ENCODE data around the gene ZNF205. TPM values are rescaled to one million over a fixed set of nuclear protein-coding genes. Genes with fewer than 3 reads are reported as not detected.
A peak's percentile ranks its signal among the peaks of the same experiment; 100 is the strongest.
"Not testable (repeated sequence)": the region's sequence is repeated elsewhere in the genome, so short reads cannot be mapped to it uniquely, and the experiment has no call there.

The ZNF205 gene
- total RNA-seq, 1 experiment from 2014 or later, result 18.3 TPM

DNA sequence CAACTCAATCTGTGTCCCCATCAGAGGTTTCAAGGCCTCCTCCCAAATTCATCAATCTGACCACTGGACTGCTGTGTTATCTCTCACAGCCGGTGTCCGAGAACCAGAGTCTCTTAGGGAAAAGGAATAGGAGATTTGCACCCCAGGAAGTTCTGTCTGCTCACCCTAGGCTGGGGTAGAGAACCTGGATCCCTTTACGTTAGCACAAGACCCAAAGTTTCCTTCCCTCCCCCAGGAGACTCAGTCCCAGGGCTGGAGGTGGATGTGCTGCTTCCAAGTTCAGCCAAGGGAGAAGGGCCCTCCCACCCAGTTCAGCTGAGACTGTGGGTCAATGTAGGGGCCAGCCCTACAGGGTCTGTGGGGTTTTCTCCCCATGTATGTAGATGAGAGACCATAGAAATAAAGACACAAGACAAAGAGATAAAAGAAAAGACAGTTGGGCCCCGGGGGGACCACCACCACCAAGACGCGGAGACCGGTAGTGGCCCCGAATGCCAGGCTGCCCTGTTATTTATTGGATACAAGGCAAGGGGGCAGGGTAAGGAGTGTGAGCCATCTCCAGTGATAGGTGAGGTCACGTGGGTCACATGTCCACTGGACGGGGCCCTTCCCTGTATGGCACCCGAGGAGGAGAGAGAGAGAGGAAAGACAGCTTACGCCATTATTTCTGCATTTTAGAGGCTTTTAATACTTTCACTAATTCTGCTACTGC lies 52.9 kb downstream of the ZNF205 start:
- CTCF ChIA-PET, result no interaction called here
- no peaks in the 10 kb centered on the region for H3K36me3 ChIP-seq (ENCODE audit: control insufficient read depth, insufficient read depth, low read length)
- no peak for DNase-seq (ENCODE audit: low read depth, low spot score)
- H3K4me1 ChIP-seq (ENCODE audit: control insufficient read depth, insufficient read depth, low read length), result peaks cover 13% of the 10 kb centered on the region
- H3K4me3 ChIP-seq (ENCODE audit: low read depth in 2 of 2, low read length in 2 of 2), result peak overlapping the region; percentile 1 to 36; a peak in 2 of 4 replicates
- no peaks in the 10 kb centered on the region for H3K9me3 ChIP-seq (ENCODE audit: control insufficient read depth, insufficient read depth, low read depth, low read length)
- intact Hi-C loops (cut with micrococcal nuclease; ENCODE audit: unreplicated experiment) (no loop called here), in situ Hi-C loops (cut with HindIII; ENCODE audit: low pct_unique_long_range_greater_than_20kb, low sequenced_read_pairs) (no loop called here)
- no TSS peak for BruUV-seq (replicated peaks)
- peak overlapping the region; percentile 77 for H3K27ac ChIP-seq (ENCODE audit: low read length)
- H3K27me3 ChIP-seq (ENCODE audit: control insufficient read depth, insufficient read depth, low read length), result no peaks in the 10 kb centered on the region
- ATAC-seq, result no peak
- POLR2A ChIA-PET, result no interaction called here
- no peak for TF ChIP-seq SIN3A (IDR thresholded peaks at IDR 0.05; ENCODE audit: borderline replicate concordance, insufficient read depth, low read depth, low read length)

DNA sequence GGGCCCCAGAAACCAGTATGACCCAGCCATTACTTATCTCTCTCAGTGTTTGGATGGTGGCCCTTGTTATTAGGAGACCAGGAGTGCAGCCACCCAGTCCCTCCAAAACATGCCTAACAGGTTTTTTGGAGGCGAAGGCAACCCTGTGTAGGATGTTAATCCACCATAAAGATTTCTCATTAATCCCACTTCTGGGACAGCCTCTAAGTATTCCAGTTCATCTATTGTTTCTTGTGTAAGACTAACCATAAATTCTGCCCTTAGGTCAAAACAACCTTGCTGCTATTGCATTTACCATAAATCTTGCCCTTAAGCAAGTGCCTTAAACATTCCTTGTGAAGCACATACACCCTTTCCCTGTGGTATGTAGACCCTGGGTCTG lies 54.1 kb downstream of the ZNF205 start:
- Histone ChIP-seq H3K9me3 (ENCODE audit: control insufficient read depth, insufficient read depth, low read depth, low read length) (no peaks in the 10 kb centered on the region), H3K36me3 (ENCODE audit: control insufficient read depth, insufficient read depth, low read length) (no peaks in the 10 kb centered on the region), H3K27ac (ENCODE audit: low read length) (no peak overlapping the region), H3K27me3 (ENCODE audit: control insufficient read depth, insufficient read depth, low read length) (no peaks in the 10 kb centered on the region), H3K4me1 (ENCODE audit: control insufficient read depth, insufficient read depth, low read length) (peaks cover 19% of the 10 kb centered on the region), H3K4me3 (ENCODE audit: low read depth in 2 of 2, low read length in 2 of 2) (no peak overlapping the region)
- ATAC-seq (no peak), DNase-seq (ENCODE audit: low read depth, low spot score) (no peak)
- in situ Hi-C loops (cut with HindIII; ENCODE audit: low pct_unique_long_range_greater_than_20kb, low sequenced_read_pairs) (no loop called here), intact Hi-C loops (cut with micrococcal nuclease; ENCODE audit: unreplicated experiment) (no loop called here)
- ChIA-PET CTCF (interaction anchor here (0.6 to 0.8 kb wide), 2 partner anchors 14 to 402 kb away, joined by 3 read pairs; no protein-coding TSS in a partner anchor), POLR2A (no interaction called here)
- no TSS peak for BruUV-seq (replicated peaks)
- no peak for TF ChIP-seq SIN3A (IDR thresholded peaks at IDR 0.05; ENCODE audit: borderline replicate concordance, insufficient read depth, low read depth, low read length)
- TF ChIP-seq, protein P1, sequence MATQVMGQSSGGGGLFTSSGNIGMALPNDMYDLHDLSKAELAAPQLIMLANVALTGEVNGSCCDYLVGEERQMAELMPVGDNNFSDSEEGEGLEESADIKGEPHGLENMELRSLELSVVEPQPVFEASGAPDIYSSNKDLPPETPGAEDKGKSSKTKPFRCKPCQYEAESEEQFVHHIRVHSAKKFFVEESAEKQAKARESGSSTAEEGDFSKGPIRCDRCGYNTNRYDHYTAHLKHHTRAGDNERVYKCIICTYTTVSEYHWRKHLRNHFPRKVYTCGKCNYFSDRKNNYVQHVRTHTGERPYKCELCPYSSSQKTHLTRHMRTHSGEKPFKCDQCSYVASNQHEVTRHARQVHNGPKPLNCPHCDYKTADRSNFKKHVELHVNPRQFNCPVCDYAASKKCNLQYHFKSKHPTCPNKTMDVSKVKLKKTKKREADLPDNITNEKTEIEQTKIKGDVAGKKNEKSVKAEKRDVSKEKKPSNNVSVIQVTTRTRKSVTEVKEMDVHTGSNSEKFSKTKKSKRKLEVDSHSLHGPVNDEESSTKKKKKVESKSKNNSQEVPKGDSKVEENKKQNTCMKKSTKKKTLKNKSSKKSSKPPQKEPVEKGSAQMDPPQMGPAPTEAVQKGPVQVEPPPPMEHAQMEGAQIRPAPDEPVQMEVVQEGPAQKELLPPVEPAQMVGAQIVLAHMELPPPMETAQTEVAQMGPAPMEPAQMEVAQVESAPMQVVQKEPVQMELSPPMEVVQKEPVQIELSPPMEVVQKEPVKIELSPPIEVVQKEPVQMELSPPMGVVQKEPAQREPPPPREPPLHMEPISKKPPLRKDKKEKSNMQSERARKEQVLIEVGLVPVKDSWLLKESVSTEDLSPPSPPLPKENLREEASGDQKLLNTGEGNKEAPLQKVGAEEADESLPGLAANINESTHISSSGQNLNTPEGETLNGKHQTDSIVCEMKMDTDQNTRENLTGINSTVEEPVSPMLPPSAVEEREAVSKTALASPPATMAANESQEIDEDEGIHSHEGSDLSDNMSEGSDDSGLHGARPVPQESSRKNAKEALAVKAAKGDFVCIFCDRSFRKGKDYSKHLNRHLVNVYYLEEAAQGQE (IDR thresholded peaks at IDR 0.05; ENCODE audit: insufficient read depth in 1 of 2, low read depth in 2 of 2, low read length in 1 of 2), result no peak
- no peak for TF ChIP-seq TCF7L2 (IDR thresholded peaks at IDR 0.05; ENCODE audit: low read depth, low read length)
- no peak for TF ChIP-seq POLR2AphosphoS5 (IDR thresholded peaks at IDR 0.05; ENCODE audit: low read depth, low read length)
- TF ChIP-seq, protein P2, sequence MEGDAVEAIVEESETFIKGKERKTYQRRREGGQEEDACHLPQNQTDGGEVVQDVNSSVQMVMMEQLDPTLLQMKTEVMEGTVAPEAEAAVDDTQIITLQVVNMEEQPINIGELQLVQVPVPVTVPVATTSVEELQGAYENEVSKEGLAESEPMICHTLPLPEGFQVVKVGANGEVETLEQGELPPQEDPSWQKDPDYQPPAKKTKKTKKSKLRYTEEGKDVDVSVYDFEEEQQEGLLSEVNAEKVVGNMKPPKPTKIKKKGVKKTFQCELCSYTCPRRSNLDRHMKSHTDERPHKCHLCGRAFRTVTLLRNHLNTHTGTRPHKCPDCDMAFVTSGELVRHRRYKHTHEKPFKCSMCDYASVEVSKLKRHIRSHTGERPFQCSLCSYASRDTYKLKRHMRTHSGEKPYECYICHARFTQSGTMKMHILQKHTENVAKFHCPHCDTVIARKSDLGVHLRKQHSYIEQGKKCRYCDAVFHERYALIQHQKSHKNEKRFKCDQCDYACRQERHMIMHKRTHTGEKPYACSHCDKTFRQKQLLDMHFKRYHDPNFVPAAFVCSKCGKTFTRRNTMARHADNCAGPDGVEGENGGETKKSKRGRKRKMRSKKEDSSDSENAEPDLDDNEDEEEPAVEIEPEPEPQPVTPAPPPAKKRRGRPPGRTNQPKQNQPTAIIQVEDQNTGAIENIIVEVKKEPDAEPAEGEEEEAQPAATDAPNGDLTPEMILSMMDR (IDR thresholded peaks at IDR 0.05), result no peak

GRCh38 chr16:3168729-3169128 lies 56.3 kb downstream of the ZNF205 start:
- DNase-seq (ENCODE audit: low read depth, low spot score); H3K9me3 ChIP-seq (ENCODE audit: control insufficient read depth, insufficient read depth, low read depth, low read length); H3K4me3 ChIP-seq (ENCODE audit: low read depth in 2 of 2, low read length in 2 of 2); ATAC-seq; POLR2A ChIA-PET; intact Hi-C loops (cut with micrococcal nuclease; ENCODE audit: unreplicated experiment); BruUV-seq (replicated peaks); in situ Hi-C loops (cut with HindIII; ENCODE audit: low pct_unique_long_range_greater_than_20kb, low sequenced_read_pairs); H3K27me3 ChIP-seq (ENCODE audit: control insufficient read depth, insufficient read depth, low read length); H3K36me3 ChIP-seq (ENCODE audit: control insufficient read depth, insufficient read depth, low read length); H3K27ac ChIP-seq (ENCODE audit: low read length): not testable (repeated sequence)
- peaks cover 24% of the 10 kb centered on the region for H3K4me1 ChIP-seq (ENCODE audit: control insufficient read depth, insufficient read depth, low read length)
- CTCF ChIA-PET, result interaction anchor here (0.6 kb wide), 1 partner anchor 293 kb away, joined by 8 read pairs; no protein-coding TSS in a partner anchor

Other genes with a start within 250 kb of the ZNF205 start
- gene FLYWCH2, start 229.4 kb upstream of the ZNF205 start, total RNA-seq (2021; ENCODE audit: unreplicated experiment), result 77.3 TPM
- gene FLYWCH1, start 200.7 kb upstream of the ZNF205 start, total RNA-seq (2021; ENCODE audit: unreplicated experiment), result 67.9 TPM
- gene KREMEN2, start 148.3 kb upstream of the ZNF205 start, total RNA-seq (2021; ENCODE audit: unreplicated experiment), result 10.8 TPM
- 51.8 TPM for gene PAQR4, start 143.2 kb upstream of the ZNF205 start, total RNA-seq (2021; ENCODE audit: unreplicated experiment)
- 105 TPM for gene PKMYT1, start 132.1 kb upstream of the ZNF205 start, total RNA-seq (2021; ENCODE audit: unreplicated experiment)
- 1.6 TPM for gene CLDN9, start 99.7 kb upstream of the ZNF205 start, total RNA-seq (2021; ENCODE audit: unreplicated experiment)
- 1.2 TPM for gene CLDN6, start 94.4 kb upstream of the ZNF205 start, total RNA-seq (2021; ENCODE audit: unreplicated experiment)
- gene TNFRSF12A, start 92.2 kb upstream of the ZNF205 start, total RNA-seq (2021; ENCODE audit: unreplicated experiment), result 156 TPM
- 67.3 TPM for gene HCFC1R1, start 88.6 kb upstream of the ZNF205 start, total RNA-seq (2021; ENCODE audit: unreplicated experiment)
- 56.7 TPM for gene THOC6, start 88.6 kb upstream of the ZNF205 start, total RNA-seq (2021; ENCODE audit: unreplicated experiment)
- gene BICDL2, start 75.6 kb upstream of the ZNF205 start, total RNA-seq (2021; ENCODE audit: unreplicated experiment), result 0.21 TPM
- gene MMP25, start 66.0 kb upstream of the ZNF205 start, total RNA-seq (2021; ENCODE audit: unreplicated experiment), result 0.67 TPM
- 17.1 TPM for gene IL32, start 46.9 kb upstream of the ZNF205 start, total RNA-seq (2021; ENCODE audit: unreplicated experiment)
- gene ZSCAN10, start 13.3 kb upstream of the ZNF205 start, total RNA-seq (2021; ENCODE audit: unreplicated experiment), result 0.21 TPM
- 12.3 TPM for gene ZNF213, start 22.4 kb downstream of the ZNF205 start, total RNA-seq (2021; ENCODE audit: unreplicated experiment)
- gene OR1F1, start 75.6 kb downstream of the ZNF205 start, total RNA-seq (2021; ENCODE audit: unreplicated experiment), result 0.26 TPM
- 12.4 TPM for gene ZNF200, start 122.6 kb downstream of the ZNF205 start, total RNA-seq (2021; ENCODE audit: unreplicated experiment)
- gene MEFV, start 144.0 kb downstream of the ZNF205 start, total RNA-seq (2021; ENCODE audit: unreplicated experiment), result 0.46 TPM
- 53.5 TPM for gene ZNF263, start 170.9 kb downstream of the ZNF205 start, total RNA-seq (2021; ENCODE audit: unreplicated experiment)
- gene TIGD7, start 192.8 kb downstream of the ZNF205 start, total RNA-seq (2021; ENCODE audit: unreplicated experiment), result 4.5 TPM
- 24.5 TPM for gene ZNF75A, start 192.9 kb downstream of the ZNF205 start, total RNA-seq (2021; ENCODE audit: unreplicated experiment)
- not detected for gene OR2C1, start 243.3 kb downstream of the ZNF205 start, total RNA-seq (2021; ENCODE audit: unreplicated experiment)